GM19468 (cell line): ENCODE results near the gene GLT6D1.
"Not testable (repeated sequence)": the region's sequence is repeated elsewhere in the genome, so short reads cannot be mapped to it uniquely, and the experiment has no call there.

Experiments
- ATAC-seq: cut with Tn5 transposase; IDR thresholded peaks from one replicate; pipeline ENCODE4 v1.9.1; 2021; ENCODE audit warnings: mild to moderate bottlenecking, moderate library complexity, moderate number of reproducible peaks; ENCODE audit not compliant: unreplicated experiment; ENCODE audit errors: extremely low read depth

GLT6D1 gene

DNA sequence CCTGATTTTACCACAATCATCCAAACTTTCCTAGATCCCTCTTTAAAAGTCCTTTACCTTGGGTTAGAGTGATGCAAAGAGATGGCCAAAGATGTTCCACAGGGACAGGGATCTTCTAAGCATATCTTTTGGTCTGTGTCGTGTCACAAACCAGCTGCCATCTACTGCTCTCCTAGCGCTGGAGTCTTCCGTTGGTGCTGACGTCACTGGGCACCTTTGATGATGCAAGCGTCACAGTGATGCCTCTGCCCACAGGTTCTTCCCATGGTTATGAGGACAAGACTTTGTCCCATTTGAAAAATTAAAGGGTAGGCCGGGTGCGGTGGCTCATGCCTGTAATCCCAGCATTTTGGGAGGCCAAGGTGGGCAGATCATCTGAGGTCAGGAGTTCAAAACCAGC is 1.7 kb upstream of the GLT6D1 start:
- ATAC-seq, result no peak

- ATAC-seq, result not testable (repeated sequence)
Observed at GRCh38 chr9:135636930-135637530, 2.3 kb downstream of the GLT6D1 start.

DNA sequence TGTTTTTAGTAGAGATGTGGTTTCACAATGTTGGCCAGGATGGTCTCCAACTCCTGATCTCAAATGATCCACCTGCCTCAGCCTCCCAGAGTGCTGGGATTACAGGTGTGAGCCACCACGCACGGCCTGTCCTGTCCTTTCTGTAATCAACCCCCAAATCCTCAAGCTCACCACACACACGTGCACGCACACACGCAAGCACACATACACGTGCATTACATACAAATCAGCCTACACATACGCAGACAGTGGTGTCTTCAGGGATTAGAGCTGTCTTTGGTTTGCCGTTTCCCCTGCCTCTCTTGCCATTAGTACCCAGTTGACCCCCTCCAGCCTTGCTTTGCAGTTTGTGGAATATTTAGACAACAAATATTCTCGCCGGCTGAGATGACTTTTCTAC is 6.5 kb downstream of the GLT6D1 start:
- ATAC-seq, result no peak

DNA sequence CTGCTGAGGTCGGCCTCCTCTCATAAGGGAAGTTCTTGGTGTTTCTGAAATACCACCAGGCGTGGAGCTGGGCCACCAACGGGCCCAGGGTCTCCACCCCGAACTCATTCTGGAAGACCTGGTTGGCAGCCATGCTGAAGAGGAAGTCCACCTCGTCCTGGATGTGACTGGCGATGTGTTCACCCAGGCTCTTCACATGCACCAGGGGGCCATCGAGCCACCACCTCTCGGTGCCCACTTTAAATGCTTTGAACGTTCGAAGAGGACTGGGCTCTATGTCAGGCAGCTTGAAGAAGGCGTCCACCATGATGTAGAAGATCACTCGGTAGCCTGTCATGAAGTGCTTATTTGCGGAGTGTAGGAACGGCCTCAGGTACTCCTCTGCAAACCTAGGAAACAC is 15.1 kb downstream of the GLT6D1 start:
- ATAC-seq, result no peak

GRCh38 chr9:135622415-135623020 is 16.8 kb downstream of the GLT6D1 start:
- ATAC-seq, result no peak

DNA sequence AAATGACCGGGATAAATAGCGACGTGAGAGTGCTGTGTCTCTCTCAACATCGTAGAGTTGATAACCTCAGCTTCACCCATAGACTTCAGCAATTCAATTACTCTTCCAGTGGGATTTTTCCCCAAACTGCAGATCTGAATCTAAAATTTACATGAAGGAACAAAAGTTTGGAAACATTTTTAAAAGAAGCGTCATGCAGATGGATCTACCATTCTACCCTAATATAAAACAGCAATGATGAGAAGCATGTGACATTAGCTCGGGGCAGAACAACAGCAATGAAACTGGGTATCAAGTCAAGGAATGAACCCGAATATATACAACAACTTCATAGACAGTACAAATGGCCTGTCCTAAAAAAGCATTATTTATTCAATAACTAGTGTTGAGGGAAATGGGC is 18.8 kb downstream of the GLT6D1 start:
- ATAC-seq, result no peak

GRCh38 chr9:135619599-135619886 is 19.8 kb downstream of the GLT6D1 start:
- ATAC-seq, result no peak

DNA sequence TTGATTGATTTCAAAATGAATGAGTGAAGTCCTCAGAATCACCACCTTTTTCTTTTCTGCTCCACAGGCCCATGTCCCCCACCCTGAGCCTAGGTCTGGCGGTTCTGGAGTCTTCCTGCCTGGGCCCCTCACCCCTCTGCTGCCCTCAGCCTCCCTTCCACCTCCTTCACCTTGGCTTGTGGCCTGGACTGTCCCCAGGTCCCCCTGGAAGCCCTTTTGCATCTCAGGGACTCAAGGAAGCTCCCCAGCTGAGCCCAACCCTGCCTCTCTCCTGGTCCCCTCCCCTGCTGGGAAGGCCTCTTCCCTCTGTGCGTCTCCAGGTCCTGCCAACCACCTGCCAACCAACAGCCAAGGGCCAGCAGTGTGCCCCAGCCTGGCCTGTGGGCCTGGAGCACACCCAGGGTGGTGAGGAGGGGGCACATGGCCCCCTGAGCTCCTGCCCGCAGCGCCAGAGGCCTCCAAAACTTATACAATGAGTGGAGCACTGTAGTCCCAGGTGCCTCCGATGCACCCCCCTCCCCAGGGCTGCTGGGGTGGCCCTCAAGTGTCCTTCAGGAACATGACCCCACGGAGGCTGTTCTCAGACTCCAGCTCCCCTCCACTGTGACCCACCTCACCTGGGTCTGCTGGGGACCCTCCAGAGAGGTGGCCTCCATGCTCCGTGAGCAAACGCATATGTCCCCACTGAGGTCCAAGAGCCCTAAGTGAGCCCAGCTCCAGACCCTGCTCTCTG is 20.3 kb downstream of the GLT6D1 start:
- no peak for ATAC-seq

DNA sequence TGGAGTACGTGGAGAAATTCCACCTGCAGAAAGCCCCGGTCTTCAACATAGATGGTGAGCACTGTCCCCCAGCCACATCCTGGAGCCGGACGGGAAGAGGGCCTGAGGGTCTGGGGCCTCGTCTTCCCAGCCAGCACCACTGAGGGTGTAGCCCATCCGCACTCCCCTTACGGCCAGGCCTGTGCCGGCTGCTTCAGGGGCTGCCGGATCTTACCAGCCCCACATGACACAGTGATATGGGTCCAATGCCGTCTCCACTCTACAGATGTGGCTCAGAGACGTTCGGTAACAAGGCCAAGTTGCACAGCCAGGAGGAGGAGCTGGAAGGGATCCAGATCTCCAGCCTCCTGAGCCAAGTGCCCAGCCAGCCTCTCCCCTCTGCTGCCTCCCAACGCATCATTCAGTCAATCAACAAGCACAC is 21.3 kb downstream of the GLT6D1 start:
- ATAC-seq, result no peak

- ATAC-seq, result no peak
Observed at GRCh38 chr9:135617538-135617900, 21.8 kb downstream of the GLT6D1 start.

GRCh38 chr9:135616619-135617537 is 22.5 kb downstream of the GLT6D1 start:
- no peak for ATAC-seq

- ATAC-seq, result no peak
Observed at GRCh38 chr9:135615666-135616618, 23.4 kb downstream of the GLT6D1 start.

GRCh38 chr9:135614821-135615665 is 24.3 kb downstream of the GLT6D1 start:
- ATAC-seq, result no peak

- ATAC-seq, result no peak
Observed at GRCh38 chr9:135613946-135614805, 25.2 kb downstream of the GLT6D1 start.

- no peak for ATAC-seq
Observed at GRCh38 chr9:135612981-135613910, 26.1 kb downstream of the GLT6D1 start.

GRCh38 chr9:135612437-135612836 is 26.9 kb downstream of the GLT6D1 start:
- no peak for ATAC-seq

- ATAC-seq, result no peak
Observed at GRCh38 chr9:135611875-135612209, 27.5 kb downstream of the GLT6D1 start.
